Loucy (cell line): ENCODE data around the gene FICD.

Source experiments
- H2AFZ ChIP-seq: fragments of 200-600 bp; sonication (generic); 2 replicates; pipeline ENCODE4 v1.6.0; 2016; ENCODE audit warnings: antibody characterized with exemption, mild to moderate bottlenecking, low read length, moderate library complexity
- H3F3A ChIP-seq: fragments of 200-600 bp; 2 replicates; pipeline ENCODE4 v1.6.0; 2016; ENCODE audit warnings: antibody characterized with exemption, low read depth, mild to moderate bottlenecking
- H3K27me3 ChIP-seq: fragments of 200-600 bp; sonication (generic); 2 replicates; pipeline ENCODE4 v1.6.1; 2014; ENCODE audit warnings: low read length, mild to moderate bottlenecking; ENCODE audit not compliant: insufficient read depth, poor library complexity, severe bottlenecking
- H3K36me3 ChIP-seq: fragments of 200-600 bp; sonication (generic); 2 replicates; pipeline ENCODE4 v1.6.1; 2016; ENCODE audit warnings: low read length; ENCODE audit not compliant: insufficient read depth
- H3K4me1 ChIP-seq: fragments of 200-600 bp; sonication (generic); 2 replicates; pipeline ENCODE4 v1.5.1; 2014; ENCODE audit warnings: low read length, mild to moderate bottlenecking; ENCODE audit not compliant: insufficient read depth, poor library complexity, severe bottlenecking
- H3K4me2 ChIP-seq: fragments of 200-600 bp; sonication (generic); 2 replicates; pipeline ENCODE4 v1.6.0; 2014; ENCODE audit warnings: antibody characterized with exemption, low read length, low read depth, mild to moderate bottlenecking; ENCODE audit not compliant: poor library complexity, severe bottlenecking
- H3K4me3 ChIP-seq: fragments of 200-600 bp; sonication (generic); 2 replicates; pipeline ENCODE4 v1.5.1; 2014; ENCODE audit warnings: low read length, mild to moderate bottlenecking, mixed read lengths; ENCODE audit not compliant: poor library complexity, severe bottlenecking
- H3K79me2 ChIP-seq: fragments of 200-600 bp; sonication (generic); 2 replicates; pipeline ENCODE4 v1.6.1; 2014; ENCODE audit warnings: low read length; ENCODE audit not compliant: insufficient read depth
- H3K9ac ChIP-seq: fragments of 200-600 bp; sonication (generic); 2 replicates; pipeline ENCODE4 v1.6.0; 2014; ENCODE audit warnings: mild to moderate bottlenecking, low read depth, low read length, moderate library complexity; ENCODE audit not compliant: poor library complexity, severe bottlenecking
- H3K9me2 ChIP-seq: fragments of 200-600 bp; sonication (generic); replicated peaks from 2 replicates; pipeline ENCODE4 v1.6.1; 2016; ENCODE audit warnings: low read depth, low read length, mixed read lengths
- H3K9me3 ChIP-seq: fragments of 200-600 bp; sonication (generic); 2 replicates; pipeline ENCODE4 v1.6.1; 2014; ENCODE audit warnings: mild to moderate bottlenecking, antibody characterized with exemption, low read length, low read depth; ENCODE audit not compliant: insufficient read depth
- H4K20me1 ChIP-seq: fragments of 200-600 bp; sonication (generic); 2 replicates; pipeline ENCODE4 v1.6.0; 2014; ENCODE audit warnings: antibody characterized with exemption, low read length, mild to moderate bottlenecking; ENCODE audit not compliant: insufficient read depth, poor library complexity, severe bottlenecking
- EZH2phosphoT487 ChIP-seq: fragments of 200-600 bp; IDR thresholded peaks from 2 replicates; pipeline ENCODE4 v1.6.1; 2018; ENCODE audit warnings: antibody characterized with exemption, mild to moderate bottlenecking, moderate library complexity, borderline replicate concordance
- TF ChIP-seq, protein P1 (sequence below): fragments of 200-600 bp; sonication (generic); conservative IDR thresholded peaks from 2 replicates; pipeline ENCODE4 v1.5.1; 2014; ENCODE audit warnings: mild to moderate bottlenecking, antibody characterized with exemption, low read length

The FICD gene

DNA sequence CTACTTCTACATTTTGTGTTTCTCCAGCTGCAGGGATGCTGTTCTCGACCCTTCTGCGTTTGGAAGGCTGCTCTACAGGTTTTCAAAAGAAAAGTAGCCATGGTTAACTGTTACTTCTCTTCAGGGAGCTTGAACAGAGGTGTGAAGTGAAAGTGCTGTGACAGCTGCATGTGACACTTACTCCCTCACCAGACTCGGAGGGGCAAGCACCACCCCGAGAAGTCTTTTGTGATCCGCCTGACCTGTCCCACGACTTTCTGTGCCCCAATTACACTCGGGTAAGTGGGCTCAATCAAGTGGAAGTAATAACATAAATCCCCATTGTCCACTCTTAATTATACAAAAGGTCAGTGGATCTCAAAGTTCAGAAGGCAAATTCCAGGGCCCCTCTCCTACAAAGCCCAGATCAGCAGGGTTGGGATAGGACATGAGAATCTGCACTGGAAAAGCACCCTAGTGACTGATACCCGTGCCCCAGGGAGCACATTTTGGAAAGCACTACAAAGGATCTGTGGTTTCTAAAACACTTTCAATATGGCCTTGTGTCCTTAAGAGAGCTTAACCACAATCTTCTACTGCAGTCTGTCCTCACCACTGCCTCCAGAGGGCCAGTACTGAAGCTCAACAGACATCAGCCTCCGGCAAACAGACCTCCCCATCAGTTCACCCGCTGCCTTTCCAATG is 11.5 kb downstream of the FICD start:
- no peaks in the 10 kb centered on the region for H3K9me3 ChIP-seq
- no peaks in the 10 kb centered on the region for H3K27me3 ChIP-seq
- no peak overlapping the region for H3K4me3 ChIP-seq
- no peaks in the 10 kb centered on the region for H3K4me1 ChIP-seq
- H3K79me2 ChIP-seq: no peaks in the 10 kb centered on the region
- H4K20me1 ChIP-seq: no peaks in the 10 kb centered on the region
- H3F3A ChIP-seq: no peaks in the 10 kb centered on the region
- no peak for TF ChIP-seq EZH2phosphoT487
- TF ChIP-seq, protein P1, sequence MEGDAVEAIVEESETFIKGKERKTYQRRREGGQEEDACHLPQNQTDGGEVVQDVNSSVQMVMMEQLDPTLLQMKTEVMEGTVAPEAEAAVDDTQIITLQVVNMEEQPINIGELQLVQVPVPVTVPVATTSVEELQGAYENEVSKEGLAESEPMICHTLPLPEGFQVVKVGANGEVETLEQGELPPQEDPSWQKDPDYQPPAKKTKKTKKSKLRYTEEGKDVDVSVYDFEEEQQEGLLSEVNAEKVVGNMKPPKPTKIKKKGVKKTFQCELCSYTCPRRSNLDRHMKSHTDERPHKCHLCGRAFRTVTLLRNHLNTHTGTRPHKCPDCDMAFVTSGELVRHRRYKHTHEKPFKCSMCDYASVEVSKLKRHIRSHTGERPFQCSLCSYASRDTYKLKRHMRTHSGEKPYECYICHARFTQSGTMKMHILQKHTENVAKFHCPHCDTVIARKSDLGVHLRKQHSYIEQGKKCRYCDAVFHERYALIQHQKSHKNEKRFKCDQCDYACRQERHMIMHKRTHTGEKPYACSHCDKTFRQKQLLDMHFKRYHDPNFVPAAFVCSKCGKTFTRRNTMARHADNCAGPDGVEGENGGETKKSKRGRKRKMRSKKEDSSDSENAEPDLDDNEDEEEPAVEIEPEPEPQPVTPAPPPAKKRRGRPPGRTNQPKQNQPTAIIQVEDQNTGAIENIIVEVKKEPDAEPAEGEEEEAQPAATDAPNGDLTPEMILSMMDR: no peak
- H3K9me2 ChIP-seq: no peaks in the 10 kb centered on the region
- H3K9ac ChIP-seq: no peak overlapping the region
- H2AFZ ChIP-seq: no peak overlapping the region
- no peak overlapping the region for H3K4me2 ChIP-seq
- peaks cover 97% of the 10 kb centered on the region; the same call in 1 of the 2 replicates for H3K36me3 ChIP-seq

DNA sequence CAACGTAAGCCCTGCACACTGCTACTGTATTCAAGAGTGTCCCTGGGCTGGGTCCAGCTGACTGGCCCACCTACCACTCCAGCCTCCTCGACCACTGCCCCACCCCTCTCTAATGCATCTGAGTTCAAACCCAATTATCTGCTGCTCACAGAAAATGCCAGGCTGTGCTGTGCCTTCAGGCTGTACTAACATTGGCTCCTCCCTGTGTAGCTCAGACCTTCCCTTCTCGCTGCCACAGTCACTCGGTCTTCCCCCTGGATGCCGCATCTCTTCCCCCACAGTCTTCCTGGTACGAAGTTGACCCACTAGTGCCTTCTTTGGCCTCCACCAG is 12.1 kb downstream of the FICD start:
- H2AFZ ChIP-seq: no peak overlapping the region
- no peaks in the 10 kb centered on the region for H3K27me3 ChIP-seq
- H3K4me2 ChIP-seq: no peak overlapping the region
- no peaks in the 10 kb centered on the region for H3K4me1 ChIP-seq
- no peak overlapping the region for H3K4me3 ChIP-seq
- no peak for TF ChIP-seq EZH2phosphoT487
- TF ChIP-seq, protein P1: no peak
- H3K79me2 ChIP-seq: no peaks in the 10 kb centered on the region
- no peaks in the 10 kb centered on the region for H3F3A ChIP-seq
- peaks cover 97% of the 10 kb centered on the region; the same call in 1 of the 2 replicates for H3K36me3 ChIP-seq
- no peak overlapping the region for H3K9ac ChIP-seq
- H3K9me2 ChIP-seq: no peaks in the 10 kb centered on the region
- no peaks in the 10 kb centered on the region for H4K20me1 ChIP-seq
- H3K9me3 ChIP-seq: no peaks in the 10 kb centered on the region

DNA sequence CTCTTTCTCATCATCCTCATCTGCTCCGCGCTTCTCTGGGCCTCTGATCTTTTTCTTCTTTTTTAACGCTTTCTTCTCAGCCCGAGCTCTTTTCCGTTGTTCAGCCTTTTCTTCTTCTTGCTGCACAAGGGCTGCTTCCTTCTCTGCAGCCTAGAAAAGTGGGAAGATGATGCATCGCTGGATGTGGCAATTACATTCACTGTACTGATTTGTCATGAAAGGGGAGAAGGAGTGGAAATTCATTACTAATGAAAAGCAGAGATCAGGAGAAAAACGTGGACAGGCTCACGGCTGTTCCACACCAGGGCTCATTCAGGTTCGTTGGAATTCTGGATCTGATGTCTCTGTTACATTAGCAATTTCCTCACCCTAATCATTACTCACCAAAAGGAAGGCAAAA is 15.1 kb downstream of the FICD start:
- Histone ChIP-seq H3K4me3 (no peak overlapping the region), H2AFZ (no peak overlapping the region), H3K27me3 (no peaks in the 10 kb centered on the region), H4K20me1 (no peaks in the 10 kb centered on the region), H3K9me3 (no peaks in the 10 kb centered on the region), H3F3A (no peaks in the 10 kb centered on the region), H3K36me3 (peaks cover 95% of the 10 kb centered on the region), H3K4me1 (no peaks in the 10 kb centered on the region), H3K9ac (no peak overlapping the region), H3K4me2 (no peak overlapping the region), H3K79me2 (no peaks in the 10 kb centered on the region), H3K9me2 (no peaks in the 10 kb centered on the region)
- TF ChIP-seq, protein P1: no peak
- TF ChIP-seq EZH2phosphoT487: no peak
